ENCODE data around the gene RPL18.
A peak's percentile ranks its signal among the peaks of the same experiment; 100 is the strongest.
"Not testable (repeated sequence)": the region's sequence is repeated elsewhere in the genome, so short reads cannot be mapped to it uniquely, and the experiment has no call there.

The RPL18 gene

DNA sequence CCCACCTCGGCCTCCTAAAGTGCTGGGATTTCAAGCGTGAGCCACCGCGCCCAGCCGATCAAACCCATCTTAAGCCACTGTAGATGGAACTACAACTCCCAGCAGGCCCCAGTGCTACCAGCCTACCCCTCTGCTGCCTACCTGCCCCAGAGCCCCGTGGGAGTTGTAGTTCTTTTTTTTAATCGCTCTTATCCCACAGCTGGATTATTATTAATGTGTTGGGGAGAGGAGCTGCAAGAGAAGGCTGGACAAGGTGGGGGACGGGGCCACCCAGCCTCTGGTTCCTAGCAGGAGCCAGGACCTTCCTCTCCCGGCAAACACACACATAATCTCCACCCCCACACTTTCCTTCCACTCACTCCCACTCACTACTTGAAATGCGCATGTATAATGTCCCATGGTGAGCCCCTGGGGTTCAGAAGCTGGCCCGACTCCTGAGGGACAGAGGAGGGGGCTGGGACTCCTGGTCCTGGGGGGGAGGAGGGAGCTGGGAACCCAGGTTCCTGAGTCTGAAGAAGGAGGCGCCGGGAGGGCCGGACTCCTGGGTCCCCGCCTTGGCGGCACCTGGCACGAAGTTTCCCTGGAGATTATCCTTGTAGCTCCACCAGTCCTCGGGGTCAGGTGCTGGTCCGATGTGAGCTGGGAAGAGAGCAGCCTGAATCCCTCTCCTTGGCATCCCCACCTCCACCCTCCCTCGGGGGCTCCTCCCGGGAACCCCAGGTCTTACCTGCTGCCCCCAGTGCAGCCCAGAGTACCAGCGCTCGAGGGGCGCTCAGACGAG lies 26.1 kb upstream of the RPL18 start:
- no peak for DNase-seq (ENCODE audit: low spot score)

GRCh38 chr19:48644355-48644754 lies 25.4 kb upstream of the RPL18 start:
- no peak for DNase-seq (ENCODE audit: low spot score)

- no peak for DNase-seq (ENCODE audit: low spot score)
These were observed 23.9 kb upstream of the RPL18 start for GRCh38 chr19:48642862-48643261.

DNA sequence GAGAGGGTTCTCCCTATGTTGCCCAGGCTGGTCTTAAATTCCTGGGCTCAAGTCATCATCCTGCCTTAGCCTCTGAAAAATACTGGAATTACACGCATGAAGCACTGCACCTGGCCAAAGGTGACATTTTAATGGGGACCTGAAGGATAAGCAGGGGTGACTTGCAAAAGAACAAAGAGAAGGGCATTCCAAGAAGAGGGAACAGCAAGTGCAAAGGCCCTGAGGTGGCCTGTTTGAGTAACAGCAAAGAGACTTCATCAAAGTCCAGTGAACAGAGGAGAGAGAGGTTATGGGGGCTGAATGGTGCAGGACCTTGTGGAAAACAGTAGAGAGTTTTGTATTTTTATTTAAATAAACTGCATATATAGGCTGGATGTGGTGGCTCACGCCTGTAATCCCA lies 22.9 kb upstream of the RPL18 start:
- DNase-seq (ENCODE audit: low spot score): no peak

GRCh38 chr19:48639483-48640375 lies 20.8 kb upstream of the RPL18 start:
- no peak for DNase-seq (ENCODE audit: low spot score)

- DNase-seq (ENCODE audit: low spot score): no peak
These were observed 19.9 kb upstream of the RPL18 start for GRCh38 chr19:48638831-48639381.

DNA sequence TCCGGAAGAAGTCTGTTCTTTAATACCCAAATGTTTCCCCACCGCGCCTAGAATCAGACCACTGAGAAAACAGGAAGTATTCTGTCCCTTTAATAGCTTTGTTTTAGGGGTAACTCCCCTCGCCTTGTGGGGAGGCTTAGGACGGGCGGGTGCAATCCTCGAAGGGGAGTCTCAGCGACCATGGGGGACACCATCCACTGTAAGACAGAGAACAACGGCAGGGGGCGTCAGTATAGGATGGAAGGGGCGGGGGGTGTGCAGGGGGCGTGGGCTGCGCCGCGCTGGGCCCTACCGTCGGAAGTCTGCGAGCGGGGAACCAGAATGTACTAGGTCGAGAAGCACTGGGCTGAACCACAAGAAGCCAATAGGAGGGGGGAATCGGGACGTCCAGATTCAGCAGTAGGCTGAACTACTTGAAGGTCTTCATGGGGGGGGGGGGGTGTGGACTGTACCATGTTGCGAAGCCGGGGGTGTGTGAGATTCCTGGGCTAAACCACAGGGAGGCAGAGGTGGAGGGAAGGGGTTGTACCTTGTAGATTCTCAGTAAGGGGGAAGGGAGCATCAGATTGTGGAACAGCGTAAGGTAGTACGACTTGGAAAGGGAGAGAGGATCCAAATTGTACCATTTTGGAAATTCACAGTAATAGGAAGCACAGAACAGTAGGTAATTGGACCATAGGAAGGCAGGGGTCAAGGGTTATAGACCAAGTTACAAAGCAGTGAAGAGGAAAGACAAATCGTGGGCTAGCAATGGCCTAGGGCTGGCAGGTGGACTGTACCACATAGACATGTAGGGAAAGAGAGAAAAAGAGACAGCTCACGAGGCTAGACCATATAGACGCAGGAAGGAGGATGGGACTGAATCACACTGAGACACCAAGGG lies 19.2 kb upstream of the RPL18 start:
- DNase-seq (ENCODE audit: low spot score): peak; percentile 88

DNA sequence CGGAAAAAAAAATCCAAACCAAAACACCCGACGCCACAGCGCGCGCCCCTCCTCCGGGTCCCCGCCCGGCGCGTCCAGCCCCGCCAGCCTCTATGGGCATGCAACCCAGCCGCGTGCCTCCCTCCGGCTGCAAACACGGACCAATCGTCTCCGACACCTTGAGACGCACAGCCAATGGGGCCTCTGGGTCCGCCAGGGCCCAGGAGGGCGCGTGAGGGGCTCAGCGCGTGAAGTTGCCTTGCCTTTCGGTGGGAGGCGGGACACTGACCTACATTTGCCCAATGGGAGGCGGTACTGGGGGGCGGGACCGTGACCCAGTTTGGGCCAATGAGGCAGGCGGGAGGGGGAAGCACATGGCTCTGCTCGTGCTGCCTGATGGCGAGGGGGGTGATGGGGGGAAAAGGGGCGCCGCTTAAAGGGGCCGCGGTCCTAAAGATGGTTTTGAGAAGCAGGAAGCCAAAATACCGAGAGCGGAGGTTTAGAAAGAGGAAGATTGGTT lies 18.5 kb upstream of the RPL18 start:
- peak; percentile 99 for DNase-seq (ENCODE audit: low spot score)

- DNase-seq (ENCODE audit: low spot score): no peak
These were observed 18.0 kb upstream of the RPL18 start, which contains the start of gene DBP for GRCh38 chr19:48636859-48637448. Gene DBP, minus strand, starts transcription at chr19:48637379. Its CDS starts 385 bp downstream, at chr19:48636994.

- no peak for DNase-seq (ENCODE audit: low spot score)
These were observed 17.2 kb upstream of the RPL18 start for GRCh38 chr19:48635966-48636858.

DNA sequence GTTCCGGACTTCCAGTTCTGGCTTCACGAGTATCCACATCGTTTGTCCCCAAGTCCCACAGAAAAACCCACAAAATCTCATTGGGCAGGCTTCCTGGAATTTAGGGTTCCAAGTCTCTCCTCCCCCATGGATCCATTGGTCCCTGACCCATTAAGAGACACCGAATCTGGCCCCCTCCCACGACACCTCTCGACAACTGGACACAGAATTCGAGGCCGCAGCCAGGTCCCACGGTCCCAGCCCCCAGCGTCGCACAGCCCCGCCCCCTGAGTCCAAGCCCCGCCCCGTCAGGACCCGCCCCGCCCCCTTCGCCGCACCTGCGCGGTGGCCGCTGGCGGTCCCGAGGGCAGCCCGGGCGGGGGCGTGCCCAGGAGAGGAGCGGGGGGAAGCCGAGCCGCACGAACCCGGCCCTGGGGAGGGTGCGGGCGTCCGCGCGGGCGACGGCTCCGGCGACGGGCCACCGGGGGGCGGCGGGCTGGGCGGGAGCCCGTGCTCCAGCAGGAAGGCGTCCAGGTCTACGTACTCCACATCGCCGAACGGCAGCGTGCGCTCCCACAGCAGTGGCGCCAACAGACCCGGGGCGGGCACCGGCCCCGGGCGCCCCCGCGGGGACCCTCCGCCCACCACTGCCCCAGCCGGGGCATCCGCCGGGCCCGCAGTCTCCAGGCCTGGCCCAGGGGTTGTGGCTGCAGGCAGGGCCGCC lies 16.4 kb upstream of the RPL18 start:
- no peak for DNase-seq (ENCODE audit: low spot score)

DNA sequence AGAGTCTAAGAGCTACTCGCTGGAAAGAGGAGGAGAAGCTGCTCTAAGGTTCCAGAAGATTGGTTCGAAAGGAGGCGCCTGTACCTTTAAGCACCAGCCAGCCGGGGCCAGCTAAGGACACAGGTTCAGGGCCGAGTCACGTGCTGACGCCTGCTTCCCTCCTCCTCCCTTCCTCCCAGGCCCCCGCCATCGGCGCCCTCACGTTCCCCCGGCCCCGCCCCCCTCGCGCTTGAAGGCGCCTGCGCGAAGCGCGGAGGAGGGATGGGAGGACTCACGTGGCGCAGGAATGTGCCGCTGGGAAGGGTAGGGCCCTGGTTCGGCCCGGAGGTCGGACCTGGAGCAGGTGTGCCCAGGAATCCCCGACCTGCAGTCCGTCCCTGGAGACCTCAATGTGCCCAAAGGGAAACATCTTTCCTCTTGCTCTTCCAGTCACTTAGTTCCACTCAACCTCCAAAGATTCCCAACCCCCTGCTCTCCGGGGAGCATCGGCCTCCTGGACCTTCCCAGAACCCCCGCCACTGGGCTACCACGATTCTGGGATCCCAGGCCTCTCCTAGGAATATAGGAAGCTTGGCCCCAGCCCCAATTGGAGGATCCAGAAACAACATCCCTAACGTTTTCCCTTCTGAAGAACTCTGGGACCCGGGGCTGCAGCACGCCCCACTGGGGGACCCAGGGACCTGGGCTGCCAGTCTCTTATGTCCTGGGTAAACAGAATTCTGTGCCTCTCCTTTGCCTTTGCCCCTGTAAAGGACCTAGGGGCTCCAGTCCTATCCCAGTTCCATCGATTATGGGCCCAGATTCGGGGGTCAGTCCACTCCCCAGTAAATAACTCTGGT lies 15.7 kb upstream of the RPL18 start:
- peak; percentile 93 for DNase-seq (ENCODE audit: low spot score)

DNA sequence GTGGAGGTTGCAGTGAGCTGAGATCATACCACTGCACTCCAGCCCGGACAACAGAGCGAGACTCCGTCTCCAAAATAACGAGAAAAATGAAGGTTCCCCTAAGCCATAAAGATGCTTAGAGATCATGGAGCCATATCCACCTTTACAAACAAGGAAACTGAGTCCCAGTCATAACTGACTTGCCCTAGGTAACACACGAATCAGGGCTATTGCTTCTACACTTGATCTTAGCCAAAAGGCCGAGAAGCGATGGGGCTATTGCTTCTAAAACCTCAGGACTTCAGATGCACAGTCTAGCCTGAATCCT lies 15.0 kb upstream of the RPL18 start:
- no peak for DNase-seq (ENCODE audit: low spot score)

GRCh38 chr19:48633148-48634035 lies 14.4 kb upstream of the RPL18 start:
- DNase-seq (ENCODE audit: low spot score): no peak

GRCh38 chr19:48632692-48633147 lies 13.7 kb upstream of the RPL18 start:
- DNase-seq (ENCODE audit: low spot score): no peak

- not testable (repeated sequence) for DNase-seq (ENCODE audit: low spot score)
These were observed 13.3 kb upstream of the RPL18 start for GRCh38 chr19:48632286-48632685.

GRCh38 chr19:48631225-48631624 lies 12.2 kb upstream of the RPL18 start:
- no peak for DNase-seq (ENCODE audit: low spot score)

Measured in left forelimb (tissue), 1 donor.